ENCODE results near the gene SCAMP1.
"Not testable (repeated sequence)": the region's sequence is repeated elsewhere in the genome, so short reads cannot be mapped to it uniquely, and the experiment has no call there.

The SCAMP1 gene

DNA sequence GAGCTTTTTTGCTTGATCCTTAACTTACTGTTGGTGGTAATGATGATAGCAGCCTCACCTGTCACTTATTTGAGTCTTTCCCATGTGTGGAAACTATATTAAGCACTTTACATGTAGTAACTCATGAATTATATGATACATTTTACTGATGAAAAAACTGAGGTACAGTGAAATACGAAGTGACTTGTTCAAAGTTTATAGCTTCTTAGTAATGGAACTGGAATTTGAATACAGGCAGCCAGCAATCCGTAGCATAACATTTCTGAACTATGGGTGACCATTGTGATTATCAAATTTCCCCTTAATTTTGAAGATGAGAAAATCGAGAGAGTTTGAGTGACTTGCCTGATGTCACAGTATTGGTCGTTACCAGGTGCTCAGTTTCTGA, 17.3 kb downstream of the SCAMP1 start:
- Histone ChIP-seq H3K27me3 (replicated peaks; ENCODE audit: control insufficient read depth, insufficient read depth, low read length, poor library complexity, severe bottlenecking) (no peaks in the 10 kb centered on the region), H3K27ac (ENCODE audit: insufficient read depth, low read length, poor library complexity, severe bottlenecking) (no peak overlapping the region), H3K36me3 (ENCODE audit: control insufficient read depth, insufficient read depth, low read length) (no peaks in the 10 kb centered on the region), H3K4me3 (ENCODE audit: insufficient read depth, low read depth, low read length, poor library complexity, severe bottlenecking) (no peak overlapping the region), H3K9me3 (ENCODE audit: control insufficient read depth, low read length) (no peaks in the 10 kb centered on the region), H3K4me1 (ENCODE audit: control insufficient read depth, insufficient read depth, low read length, poor library complexity, severe bottlenecking) (no peaks in the 10 kb centered on the region)
- DNase-seq, result no peak

DNA sequence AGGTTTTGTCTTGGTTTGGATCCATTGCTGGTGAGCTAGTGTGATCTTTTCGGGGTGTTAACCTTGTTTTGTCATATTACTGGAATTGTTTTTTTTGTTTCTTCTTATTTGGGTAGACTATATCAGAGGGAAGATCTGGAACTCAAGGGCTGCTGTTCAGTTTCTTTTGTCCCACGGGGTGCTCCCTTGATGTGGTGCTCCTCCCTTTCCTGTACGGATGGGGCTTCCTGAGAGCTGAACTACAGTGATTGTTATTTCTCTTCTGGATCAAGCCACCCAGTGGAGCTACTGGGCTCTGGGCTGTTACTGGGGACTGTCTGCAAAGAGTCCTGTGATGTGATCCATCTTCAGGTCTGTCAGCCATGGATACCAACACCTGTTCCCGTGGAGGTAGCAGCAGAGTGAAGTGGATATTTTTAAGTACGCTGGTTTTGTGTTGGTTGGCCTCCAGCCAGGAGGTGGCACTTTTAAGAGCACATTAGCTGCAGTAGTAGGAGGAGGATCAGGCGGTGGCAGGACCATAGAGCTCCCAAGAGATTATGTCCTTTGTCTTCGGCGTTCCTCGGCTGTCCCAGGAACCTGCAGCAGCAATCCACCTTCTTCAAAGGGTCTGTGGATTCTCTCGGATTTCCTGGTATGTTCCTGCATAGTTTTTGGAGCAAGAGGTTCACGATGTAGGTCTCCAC, 27.2 kb downstream of the SCAMP1 start:
- DNase-seq, result no peak
- Histone ChIP-seq H3K4me1 (ENCODE audit: control insufficient read depth, insufficient read depth, low read length, poor library complexity, severe bottlenecking) (no peaks in the 10 kb centered on the region), H3K36me3 (ENCODE audit: control insufficient read depth, insufficient read depth, low read length) (no peaks in the 10 kb centered on the region), H3K27ac (ENCODE audit: insufficient read depth, low read length, poor library complexity, severe bottlenecking) (no peak overlapping the region), H3K4me3 (ENCODE audit: insufficient read depth, low read depth, low read length, poor library complexity, severe bottlenecking) (no peak overlapping the region), H3K9me3 (ENCODE audit: control insufficient read depth, low read length) (no peaks in the 10 kb centered on the region), H3K27me3 (replicated peaks; ENCODE audit: control insufficient read depth, insufficient read depth, low read length, poor library complexity, severe bottlenecking) (no peaks in the 10 kb centered on the region)

DNA sequence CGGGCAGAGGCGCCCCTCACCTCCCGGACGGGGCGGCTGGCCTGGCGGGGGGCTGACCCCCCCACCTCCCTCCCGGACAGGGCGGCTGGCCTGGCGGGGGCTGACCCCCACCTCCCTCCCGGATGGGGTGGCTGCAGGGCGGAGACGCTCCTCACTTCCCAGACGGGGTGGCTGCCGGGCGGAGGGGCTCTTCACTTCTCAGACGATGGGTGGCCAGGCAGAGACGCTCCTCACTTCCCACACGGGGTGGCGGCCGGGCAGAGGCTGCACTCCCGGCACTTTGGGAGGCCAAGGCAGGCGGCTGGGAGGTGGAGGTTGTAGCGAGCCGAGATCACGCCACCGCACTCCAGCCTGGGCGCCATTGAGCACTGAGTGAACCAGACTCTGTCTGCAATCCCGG, 30.9 kb downstream of the SCAMP1 start:
- H3K27me3 ChIP-seq (replicated peaks; ENCODE audit: control insufficient read depth, insufficient read depth, low read length, poor library complexity, severe bottlenecking); DNase-seq; H3K4me1 ChIP-seq (ENCODE audit: control insufficient read depth, insufficient read depth, low read length, poor library complexity, severe bottlenecking); H3K9me3 ChIP-seq (ENCODE audit: control insufficient read depth, low read length); H3K36me3 ChIP-seq (ENCODE audit: control insufficient read depth, insufficient read depth, low read length); H3K4me3 ChIP-seq (ENCODE audit: insufficient read depth, low read depth, low read length, poor library complexity, severe bottlenecking); H3K27ac ChIP-seq (ENCODE audit: insufficient read depth, low read length, poor library complexity, severe bottlenecking): not testable (repeated sequence)

DNA sequence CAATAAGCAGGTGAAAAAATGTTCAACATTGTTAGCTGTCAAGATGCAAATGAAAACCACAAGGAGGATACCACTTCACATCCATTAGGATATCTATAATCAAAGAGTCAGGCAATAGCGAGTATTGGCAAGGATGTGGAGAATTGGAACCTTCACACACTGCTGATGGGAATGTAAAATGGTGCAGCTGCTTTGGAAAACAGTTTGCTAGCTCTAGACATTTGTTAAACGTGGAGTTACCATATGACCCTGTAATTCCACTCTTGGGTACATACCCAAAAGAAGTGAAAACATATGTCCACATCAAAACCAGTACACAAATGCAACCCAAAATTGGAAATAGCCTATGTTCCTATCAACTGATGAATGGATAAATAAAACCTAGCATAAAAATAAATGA, 37.4 kb downstream of the SCAMP1 start:
- no peaks in the 10 kb centered on the region for H3K27me3 ChIP-seq (replicated peaks; ENCODE audit: control insufficient read depth, insufficient read depth, low read length, poor library complexity, severe bottlenecking)
- H3K36me3 ChIP-seq (ENCODE audit: control insufficient read depth, insufficient read depth, low read length), result no peaks in the 10 kb centered on the region
- H3K9me3 ChIP-seq (ENCODE audit: control insufficient read depth, low read length), result no peaks in the 10 kb centered on the region
- no peak overlapping the region for H3K27ac ChIP-seq (ENCODE audit: insufficient read depth, low read length, poor library complexity, severe bottlenecking)
- DNase-seq, result no peak
- H3K4me3 ChIP-seq (ENCODE audit: insufficient read depth, low read depth, low read length, poor library complexity, severe bottlenecking), result no peak overlapping the region
- H3K4me1 ChIP-seq (ENCODE audit: control insufficient read depth, insufficient read depth, low read length, poor library complexity, severe bottlenecking), result no peaks in the 10 kb centered on the region

DNA sequence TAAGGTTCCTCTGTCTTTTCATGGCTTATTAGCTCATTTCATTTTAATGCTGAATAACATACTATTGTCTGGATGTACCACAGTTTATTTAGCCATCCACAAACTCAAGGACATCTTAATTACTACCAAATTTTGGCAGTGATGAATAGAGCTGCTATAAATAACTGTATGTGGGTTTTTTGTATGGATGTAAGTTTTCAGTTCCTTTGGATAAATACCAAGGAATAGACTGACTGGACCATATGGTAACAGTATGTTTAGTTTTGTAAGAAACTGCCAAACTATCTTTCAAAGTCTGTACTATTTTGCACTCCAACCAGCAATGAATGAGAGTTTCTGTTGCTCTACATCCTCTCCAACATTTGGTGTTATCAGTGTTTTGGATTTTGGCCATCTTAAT, 38.7 kb downstream of the SCAMP1 start:
- Histone ChIP-seq H3K4me3 (ENCODE audit: insufficient read depth, low read depth, low read length, poor library complexity, severe bottlenecking) (no peak overlapping the region), H3K9me3 (ENCODE audit: control insufficient read depth, low read length) (no peaks in the 10 kb centered on the region), H3K27me3 (replicated peaks; ENCODE audit: control insufficient read depth, insufficient read depth, low read length, poor library complexity, severe bottlenecking) (no peaks in the 10 kb centered on the region), H3K27ac (ENCODE audit: insufficient read depth, low read length, poor library complexity, severe bottlenecking) (no peak overlapping the region), H3K4me1 (ENCODE audit: control insufficient read depth, insufficient read depth, low read length, poor library complexity, severe bottlenecking) (no peaks in the 10 kb centered on the region), H3K36me3 (ENCODE audit: control insufficient read depth, insufficient read depth, low read length) (no peaks in the 10 kb centered on the region)
- no peak for DNase-seq

DNA sequence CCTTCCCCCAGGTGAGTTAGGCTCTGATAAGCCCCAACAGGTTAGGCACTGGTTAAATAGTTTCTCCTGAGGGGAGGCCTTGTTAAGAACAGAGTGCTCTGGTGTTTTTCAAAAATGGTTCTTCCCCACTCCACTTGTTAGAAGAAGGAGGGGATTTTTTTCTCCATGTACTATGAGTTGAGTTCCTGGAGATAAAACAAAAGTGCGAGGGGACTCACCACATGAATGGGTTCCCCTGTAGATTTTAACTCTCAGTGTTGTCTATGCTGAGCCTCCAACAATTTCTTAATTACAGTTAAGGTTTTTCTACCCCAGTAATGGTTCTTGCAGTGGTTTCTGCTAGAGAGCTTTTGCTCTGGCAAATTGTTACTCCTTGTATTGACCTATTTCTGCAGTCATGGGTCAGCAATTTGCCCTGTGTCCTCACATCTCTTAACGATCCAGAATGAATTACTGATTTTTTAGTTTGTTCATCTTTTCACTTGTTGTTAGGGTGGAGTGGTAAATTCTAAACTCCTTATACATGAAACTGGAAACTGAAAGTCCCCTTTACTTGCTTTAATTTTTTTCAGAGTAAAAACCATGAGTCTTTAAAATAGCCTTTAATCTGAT, 44.4 kb downstream of the SCAMP1 start:
- no peaks in the 10 kb centered on the region for H3K4me1 ChIP-seq (ENCODE audit: control insufficient read depth, insufficient read depth, low read length, poor library complexity, severe bottlenecking)
- DNase-seq, result no peak
- H3K27me3 ChIP-seq (replicated peaks; ENCODE audit: control insufficient read depth, insufficient read depth, low read length, poor library complexity, severe bottlenecking), result no peaks in the 10 kb centered on the region
- H3K27ac ChIP-seq (ENCODE audit: insufficient read depth, low read length, poor library complexity, severe bottlenecking), result no peak overlapping the region
- no peaks in the 10 kb centered on the region for H3K9me3 ChIP-seq (ENCODE audit: control insufficient read depth, low read length)
- no peak overlapping the region for H3K4me3 ChIP-seq (ENCODE audit: insufficient read depth, low read depth, low read length, poor library complexity, severe bottlenecking)
- no peaks in the 10 kb centered on the region for H3K36me3 ChIP-seq (ENCODE audit: control insufficient read depth, insufficient read depth, low read length)

DNA sequence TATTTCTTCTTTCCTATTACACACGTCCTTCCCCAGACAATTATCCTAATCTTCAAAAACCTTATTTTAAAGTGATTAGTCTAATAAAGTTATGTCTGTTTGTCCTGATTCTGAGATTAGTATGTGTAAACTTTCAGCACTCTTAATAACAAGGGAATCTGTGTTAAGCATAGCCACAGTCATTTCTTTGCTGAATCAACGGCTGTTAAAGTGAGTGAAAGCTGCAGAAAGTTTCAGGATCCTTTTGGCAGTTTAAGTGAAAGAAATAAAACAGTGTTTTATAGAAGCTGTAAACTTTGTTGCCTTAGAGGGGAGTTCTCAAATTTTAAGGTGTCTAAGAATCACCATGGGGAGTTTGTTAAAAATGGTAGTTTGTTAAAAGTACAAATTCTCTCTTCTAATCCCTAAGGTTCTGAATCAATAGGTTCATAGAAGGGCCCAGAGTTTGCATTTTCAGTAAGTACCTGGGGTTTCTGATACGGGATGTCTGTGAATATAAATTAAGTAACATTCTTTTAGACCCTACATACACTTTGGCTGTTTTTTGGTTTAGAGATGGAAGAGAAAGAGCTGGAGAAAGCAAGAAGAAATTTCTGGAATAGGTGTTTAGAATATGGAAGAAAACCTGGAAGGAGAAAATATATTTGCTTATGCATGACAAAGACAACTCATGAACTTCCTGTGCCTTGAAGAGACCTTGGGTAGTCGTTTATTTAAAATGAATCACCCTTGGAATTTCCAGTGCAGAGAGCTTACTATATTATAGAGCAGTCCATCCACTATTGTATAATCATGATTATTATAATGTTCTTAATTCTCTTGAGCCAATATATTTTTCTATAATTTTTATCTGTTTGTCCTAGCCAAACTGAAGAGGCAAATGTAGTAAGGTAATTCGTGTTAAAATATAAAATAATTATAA, 45.7 kb downstream of the SCAMP1 start:
- no peaks in the 10 kb centered on the region for H3K36me3 ChIP-seq (ENCODE audit: control insufficient read depth, insufficient read depth, low read length)
- no peaks in the 10 kb centered on the region for H3K4me1 ChIP-seq (ENCODE audit: control insufficient read depth, insufficient read depth, low read length, poor library complexity, severe bottlenecking)
- H3K27ac ChIP-seq (ENCODE audit: insufficient read depth, low read length, poor library complexity, severe bottlenecking), result no peak overlapping the region
- H3K27me3 ChIP-seq (replicated peaks; ENCODE audit: control insufficient read depth, insufficient read depth, low read length, poor library complexity, severe bottlenecking), result no peaks in the 10 kb centered on the region
- DNase-seq, result no peak
- no peak overlapping the region for H3K4me3 ChIP-seq (ENCODE audit: insufficient read depth, low read depth, low read length, poor library complexity, severe bottlenecking)
- no peaks in the 10 kb centered on the region for H3K9me3 ChIP-seq (ENCODE audit: control insufficient read depth, low read length)

DNA sequence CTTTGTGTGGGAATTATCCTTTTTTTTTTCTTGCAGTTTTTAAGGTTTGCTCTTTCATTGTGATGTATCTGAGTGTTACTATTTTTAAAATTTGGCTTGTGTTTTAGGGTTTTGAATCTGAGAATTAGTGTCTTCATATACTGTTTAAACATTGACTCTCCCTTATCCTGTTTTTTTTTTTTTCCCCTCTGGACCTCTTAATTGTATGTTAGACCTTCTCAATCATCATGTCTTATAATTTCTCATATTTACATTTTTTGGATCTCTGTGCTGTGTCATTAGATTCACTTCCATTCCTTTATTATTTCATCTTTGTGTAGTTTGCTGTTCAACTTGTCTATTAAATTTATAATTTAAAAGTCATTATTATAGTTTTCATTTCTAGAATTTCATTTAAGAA, 47.0 kb downstream of the SCAMP1 start:
- H3K36me3 ChIP-seq (ENCODE audit: control insufficient read depth, insufficient read depth, low read length), result no peaks in the 10 kb centered on the region
- no peak overlapping the region for H3K27ac ChIP-seq (ENCODE audit: insufficient read depth, low read length, poor library complexity, severe bottlenecking)
- H3K4me1 ChIP-seq (ENCODE audit: control insufficient read depth, insufficient read depth, low read length, poor library complexity, severe bottlenecking), result no peaks in the 10 kb centered on the region
- H3K4me3 ChIP-seq (ENCODE audit: insufficient read depth, low read depth, low read length, poor library complexity, severe bottlenecking), result no peak overlapping the region
- DNase-seq, result no peak
- no peaks in the 10 kb centered on the region for H3K27me3 ChIP-seq (replicated peaks; ENCODE audit: control insufficient read depth, insufficient read depth, low read length, poor library complexity, severe bottlenecking)
- H3K9me3 ChIP-seq (ENCODE audit: control insufficient read depth, low read length), result no peaks in the 10 kb centered on the region

DNA sequence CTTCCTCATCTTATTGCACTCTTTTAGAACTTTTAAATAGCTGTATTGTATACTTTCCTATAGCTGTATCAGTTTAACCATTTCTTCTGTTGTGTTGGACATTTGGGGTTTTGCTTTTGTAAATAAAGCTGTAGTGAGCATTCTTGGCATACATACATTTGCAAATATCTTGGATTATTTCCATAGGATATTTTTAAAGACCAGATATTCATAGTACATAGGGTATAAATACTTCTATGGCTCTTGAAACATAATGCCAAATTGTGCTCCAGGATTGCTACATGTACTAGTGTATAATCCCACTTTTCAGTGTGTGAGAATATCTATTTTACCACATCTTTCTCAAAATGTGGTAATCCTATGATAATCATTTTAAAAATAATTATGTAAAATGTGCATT, 51.2 kb downstream of the SCAMP1 start:
- no peaks in the 10 kb centered on the region for H3K4me1 ChIP-seq (ENCODE audit: control insufficient read depth, insufficient read depth, low read length, poor library complexity, severe bottlenecking)
- no peaks in the 10 kb centered on the region for H3K27me3 ChIP-seq (replicated peaks; ENCODE audit: control insufficient read depth, insufficient read depth, low read length, poor library complexity, severe bottlenecking)
- no peaks in the 10 kb centered on the region for H3K9me3 ChIP-seq (ENCODE audit: control insufficient read depth, low read length)
- no peak overlapping the region for H3K27ac ChIP-seq (ENCODE audit: insufficient read depth, low read length, poor library complexity, severe bottlenecking)
- no peak overlapping the region for H3K4me3 ChIP-seq (ENCODE audit: insufficient read depth, low read depth, low read length, poor library complexity, severe bottlenecking)
- peaks cover 8% of the 10 kb centered on the region for H3K36me3 ChIP-seq (ENCODE audit: control insufficient read depth, insufficient read depth, low read length)
- DNase-seq, result no peak

All from effector memory CD4-positive, alpha-beta T cell (primary cell).